GM19452 (cell line): Measurements from ENCODE around the gene SHISA5.
"Not testable (repeated sequence)": the region's sequence is repeated elsewhere in the genome, so short reads cannot be mapped to it uniquely, and the experiment has no call there.

Experiments used
- ATAC-seq: cut with Tn5 transposase; IDR thresholded peaks from one replicate; pipeline ENCODE4 v1.9.1; 2021; ENCODE audit not compliant: unreplicated experiment

Gene SHISA5

DNA sequence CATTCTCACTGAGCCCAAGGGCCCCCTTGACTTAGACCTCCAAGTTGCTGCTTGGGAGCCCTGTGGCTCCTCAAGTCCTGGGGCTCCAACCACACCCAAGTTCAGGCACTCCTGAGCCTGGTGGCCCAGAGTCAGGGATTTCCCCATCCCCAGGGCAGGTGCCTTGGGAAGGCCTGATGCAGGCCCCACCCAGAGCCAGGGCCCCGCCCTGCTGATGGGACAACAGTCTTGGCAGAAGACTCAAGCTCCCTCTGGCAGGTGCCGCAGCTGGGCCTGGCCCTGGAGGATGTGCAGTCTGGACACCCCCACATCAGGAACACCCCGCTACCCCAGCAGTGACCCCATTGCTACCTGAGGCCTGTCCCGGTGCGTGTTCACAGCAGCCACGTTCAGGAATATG, 17.7 kb upstream of the SHISA5 start:
- no peak for ATAC-seq

GRCh38 chr3:48519277-48519643, 15.3 kb upstream of the SHISA5 start:
- ATAC-seq, result no peak

DNA sequence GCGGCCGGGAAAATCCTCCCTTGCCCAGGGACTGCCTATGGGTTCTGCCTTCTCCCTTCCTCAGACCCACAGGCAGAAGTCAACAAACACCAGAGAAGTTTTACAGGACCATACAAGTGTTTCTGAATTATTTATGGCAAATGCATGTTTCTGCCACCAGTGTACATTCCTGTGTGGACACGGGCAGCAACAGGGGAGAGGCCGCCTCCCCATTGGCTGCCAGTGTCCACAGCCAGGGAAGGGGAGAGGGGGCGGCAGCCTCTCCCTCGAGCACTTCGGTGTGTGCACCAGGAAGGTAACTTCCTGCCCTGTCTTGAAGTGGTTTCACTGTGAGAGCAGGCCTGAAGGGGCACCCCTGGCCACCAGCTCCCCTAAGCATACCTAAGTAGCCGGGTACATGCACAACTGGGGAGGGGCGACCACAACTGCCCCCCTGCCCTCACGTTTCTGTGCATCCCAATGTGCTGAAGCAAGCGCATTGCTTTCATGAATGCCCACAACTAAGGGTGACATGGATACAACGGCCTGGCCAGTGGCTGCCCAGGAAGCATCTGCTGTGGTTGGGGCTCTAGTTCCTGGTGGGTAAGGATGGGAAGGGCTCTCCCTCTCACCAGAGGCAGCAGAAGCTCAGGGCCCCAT, 14.8 kb upstream of the SHISA5 start:
- ATAC-seq, result no peak

GRCh38 chr3:48518069-48518468, 14.1 kb upstream of the SHISA5 start:
- ATAC-seq, result no peak

GRCh38 chr3:48516571-48516970, 12.6 kb upstream of the SHISA5 start:
- ATAC-seq, result no peak

GRCh38 chr3:48514431-48515227, 10.7 kb upstream of the SHISA5 start:
- no peak for ATAC-seq

DNA sequence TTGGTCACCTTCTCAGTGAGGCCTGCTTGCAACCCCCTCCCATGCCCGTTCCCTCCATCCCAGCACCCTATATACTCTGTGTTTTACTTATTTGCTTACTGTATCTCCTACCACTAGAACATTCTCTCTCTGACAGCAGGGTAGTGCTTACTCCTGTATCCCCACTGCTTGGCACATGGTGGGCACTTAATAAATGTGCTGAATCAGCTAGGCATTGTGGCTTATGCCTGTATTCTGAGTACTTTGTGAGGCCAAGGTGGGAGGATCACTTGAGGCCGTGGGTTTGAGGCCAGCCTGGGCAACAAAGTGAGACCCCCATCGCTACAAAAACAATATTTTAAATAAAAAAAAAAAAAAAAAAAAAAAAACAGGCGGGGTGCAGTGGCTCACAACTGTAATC, 7.6 kb upstream of the SHISA5 start:
- ATAC-seq, result no peak

- ATAC-seq, result no peak
These were observed 3.5 kb upstream of the SHISA5 start for GRCh38 chr3:48507256-48508061.

GRCh38 chr3:48505968-48506504, 2.1 kb upstream of the SHISA5 start:
- no peak for ATAC-seq

- no peak for ATAC-seq
These were observed 1.2 kb upstream of the SHISA5 start for GRCh38 chr3:48505146-48505545.

GRCh38 chr3:48503401-48504050, 448 bp downstream of the SHISA5 start:
- no peak for ATAC-seq

GRCh38 chr3:48502728-48503168, 1.2 kb downstream of the SHISA5 start:
- ATAC-seq, result no peak

- ATAC-seq, result no peak
These were observed 1.9 kb downstream of the SHISA5 start for GRCh38 chr3:48502121-48502520.

DNA sequence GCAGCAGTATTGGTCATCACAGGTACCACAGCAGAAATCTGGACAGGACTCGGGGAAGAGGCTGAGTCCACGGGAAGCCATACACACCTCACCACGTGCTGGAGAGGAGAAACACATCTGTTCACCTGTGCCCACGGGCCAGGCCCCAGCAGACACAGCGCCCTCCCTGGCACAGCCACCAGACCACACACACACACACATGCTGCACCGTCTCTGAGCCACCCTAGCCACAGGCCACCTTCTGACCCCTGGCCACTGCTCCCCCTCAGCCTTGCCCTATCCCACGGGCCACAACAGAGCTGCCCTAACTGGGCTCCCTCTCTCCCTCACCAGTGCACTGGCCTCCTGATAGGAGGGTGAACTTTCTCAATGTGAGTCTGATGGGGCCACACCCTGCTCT, 2.8 kb downstream of the SHISA5 start:
- no peak for ATAC-seq

DNA sequence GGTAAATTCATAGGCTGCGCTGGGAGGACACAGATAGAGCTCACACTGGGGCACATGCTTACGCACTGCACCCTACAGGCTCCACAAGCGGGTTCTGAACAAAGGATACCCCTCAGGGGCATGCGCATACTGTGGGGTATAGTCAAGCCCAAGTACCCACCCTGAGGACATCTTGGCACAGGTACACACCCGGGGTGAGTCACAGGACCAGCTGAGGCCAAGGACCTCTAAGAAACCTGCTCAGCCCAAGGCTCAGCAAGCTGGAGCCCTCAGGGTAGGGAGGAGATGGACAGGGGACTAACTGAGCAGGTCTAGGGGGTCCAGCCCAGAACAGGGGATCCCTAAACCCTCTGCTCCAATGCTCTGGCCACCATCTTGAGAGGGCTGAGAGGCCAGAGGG, 3.3 kb downstream of the SHISA5 start:
- no peak for ATAC-seq

- ATAC-seq, result no peak
These were observed 10.8 kb downstream of the SHISA5 start for GRCh38 chr3:48493203-48493501.

GRCh38 chr3:48492461-48493202, 11.3 kb downstream of the SHISA5 start:
- ATAC-seq, result no peak

- no peak for ATAC-seq
These were observed 17.0 kb downstream of the SHISA5 start for GRCh38 chr3:48486952-48487351.

DNA sequence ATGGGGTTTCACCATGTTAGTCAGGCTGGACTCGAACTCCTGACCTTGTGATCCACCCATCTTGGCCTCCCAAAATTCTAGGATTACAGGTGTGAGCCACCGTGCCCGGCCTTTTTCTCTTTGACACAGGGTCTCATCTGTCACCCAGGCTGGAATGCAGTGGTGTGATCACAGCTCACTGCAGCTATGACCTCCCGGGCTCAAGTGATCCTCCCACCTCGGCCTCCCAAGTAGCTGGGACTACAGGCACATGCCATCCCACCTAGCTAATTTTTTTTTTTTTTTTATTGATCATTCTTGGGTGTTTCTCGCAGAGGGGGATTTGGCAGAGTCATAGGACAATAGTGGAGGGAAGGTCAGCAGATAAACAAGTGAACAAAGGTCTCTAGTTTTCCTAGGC, 21.2 kb downstream of the SHISA5 start:
- ATAC-seq, result not testable (repeated sequence)

DNA sequence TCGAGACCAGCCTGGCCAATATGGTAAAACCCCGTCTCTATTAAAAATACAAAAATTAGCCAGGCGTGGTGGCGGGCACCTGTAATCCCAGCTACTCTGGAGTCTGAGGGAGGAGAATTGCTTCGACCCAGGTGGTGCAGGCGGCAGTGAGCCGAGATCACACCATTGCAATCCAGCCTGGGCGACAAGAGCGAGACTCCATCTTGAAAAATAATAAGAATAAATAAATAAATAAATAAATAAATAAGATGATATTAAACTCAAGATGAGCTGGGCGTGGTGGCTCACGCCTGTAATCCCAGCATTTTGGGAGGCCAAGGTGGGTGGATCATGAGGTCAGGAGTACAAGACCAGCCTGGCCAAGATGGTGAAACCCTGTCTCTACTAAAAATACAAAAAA, 23.1 kb downstream of the SHISA5 start:
- not testable (repeated sequence) for ATAC-seq
